GM12864 (cell line): ENCODE results near the gene LPP.

Experiments used
- DNase-seq: peaks from one replicate; pipeline ENCODE4 v3.0.0-alpha.2; 2011; ENCODE audit warnings: low read depth
- H3K4me3 ChIP-seq: 2 replicates; pipeline ENCODE4 v1.5.1; 2011; ENCODE audit warnings: mild to moderate bottlenecking, low read depth, low read length, control low read depth
- CTCF ChIP-seq: IDR thresholded peaks from 2 replicates; pipeline ENCODE4 v1.5.1; 2011; ENCODE audit warnings: low read depth, mild to moderate bottlenecking, moderate library complexity, low read length, control low read depth, inconsistent platforms; ENCODE audit errors: missing control alignments

Gene LPP

GRCh38 chr3:188194332-188194731 is 40.4 kb downstream of the LPP start:
- no peak for DNase-seq
- no peak overlapping the region for H3K4me3 ChIP-seq
- TF ChIP-seq CTCF: no peak

- no peak for TF ChIP-seq CTCF
Measured at GRCh38 chr3:188196232-188196990, 42.5 kb downstream of the LPP start.

GRCh38 chr3:188197388-188197847 is 43.5 kb downstream of the LPP start:
- no peak overlapping the region for H3K4me3 ChIP-seq
- no peak for DNase-seq
- no peak for TF ChIP-seq CTCF

More at GRCh38 chr3:188196232-188196990, 42.5 kb downstream of the LPP start:
- no peak for DNase-seq
- no peak overlapping the region for H3K4me3 ChIP-seq

GRCh38 chr3:188198001-188198400 is 44.0 kb downstream of the LPP start:
- TF ChIP-seq CTCF: no peak
- DNase-seq: no peak
- no peak overlapping the region for H3K4me3 ChIP-seq

GRCh38 chr3:188198760-188199327 is 44.9 kb downstream of the LPP start:
- TF ChIP-seq CTCF: no peak
- no peak overlapping the region for H3K4me3 ChIP-seq
- no peak for DNase-seq

GRCh38 chr3:188199386-188199785 is 45.4 kb downstream of the LPP start:
- DNase-seq: no peak
- no peak for TF ChIP-seq CTCF
- no peak overlapping the region for H3K4me3 ChIP-seq

GRCh38 chr3:188200481-188200880 is 46.5 kb downstream of the LPP start:
- DNase-seq: no peak
- no peak overlapping the region for H3K4me3 ChIP-seq
- no peak for TF ChIP-seq CTCF
